ENCODE measurements around the gene BRINP2. TPM values are rescaled to one million over a fixed set of nuclear protein-coding genes. Genes with fewer than 3 reads are reported as not detected.

Gene BRINP2
- total RNA-seq, 1 experiment from 2014 or later, result not detected

- Mint-ChIP-seq H3K9me3 (ENCODE audit: low read depth, unreplicated experiment) (no peaks in the 10 kb centered on the region), H3K27me3 (ENCODE audit: unreplicated experiment) (peaks cover 23% of the 10 kb centered on the region), H3K36me3 (ENCODE audit: insufficient read depth, unreplicated experiment) (no peaks in the 10 kb centered on the region), H3K4me3 (ENCODE audit: low read depth, unreplicated experiment) (no peak overlapping the region), H3K4me1 (ENCODE audit: low read depth, unreplicated experiment) (peaks cover 9% of the 10 kb centered on the region), H3K27ac (ENCODE audit: unreplicated experiment) (no peak overlapping the region)
- no TSS peak for BruUV-seq (replicated peaks)
- no peak for TF ChIP-seq CTCF (IDR thresholded peaks at IDR 0.05; ENCODE audit: unreplicated experiment)
- CTCF ChIA-PET, result interaction anchor here (0.9 kb wide), 1 partner anchor 68 kb away, joined by 3 read pairs; no protein-coding TSS in a partner anchor
- intact Hi-C loops (cut with micrococcal nuclease; ENCODE audit: unreplicated experiment), result no loop called here
- no peak for DNase-seq
Observed at GRCh38 chr1:177287270-177287669, 116.5 kb downstream of the BRINP2 start.

GRCh38 chr1:177287994-177288393 is 117.2 kb downstream of the BRINP2 start:
- no peak for DNase-seq
- intact Hi-C loops (cut with micrococcal nuclease; ENCODE audit: unreplicated experiment), result no loop called here
- peaks cover 16% of the 10 kb centered on the region for H3K27me3 Mint-ChIP-seq (ENCODE audit: unreplicated experiment)
- H3K9me3 Mint-ChIP-seq (ENCODE audit: low read depth, unreplicated experiment), result no peaks in the 10 kb centered on the region
- H3K4me3 Mint-ChIP-seq (ENCODE audit: low read depth, unreplicated experiment), result no peak overlapping the region
- H3K27ac Mint-ChIP-seq (ENCODE audit: unreplicated experiment), result no peak overlapping the region
- BruUV-seq (replicated peaks), result no TSS peak
- TF ChIP-seq CTCF (IDR thresholded peaks at IDR 0.05; ENCODE audit: unreplicated experiment), result no peak
- peaks cover 9% of the 10 kb centered on the region for H3K4me1 Mint-ChIP-seq (ENCODE audit: low read depth, unreplicated experiment)
- H3K36me3 Mint-ChIP-seq (ENCODE audit: insufficient read depth, unreplicated experiment), result no peaks in the 10 kb centered on the region
- CTCF ChIA-PET, result interaction anchor here (0.5 to 0.9 kb wide), 3 partner anchors 18 to 130 kb away, joined by 3 to 4 read pairs (median 3); no protein-coding TSS in a partner anchor

GRCh38 chr1:177289532-177289931 is 118.8 kb downstream of the BRINP2 start:
- H3K9me3 Mint-ChIP-seq (ENCODE audit: low read depth, unreplicated experiment), result no peaks in the 10 kb centered on the region
- H3K4me1 Mint-ChIP-seq (ENCODE audit: low read depth, unreplicated experiment), result peaks cover 9% of the 10 kb centered on the region
- no peaks in the 10 kb centered on the region for H3K36me3 Mint-ChIP-seq (ENCODE audit: insufficient read depth, unreplicated experiment)
- no TSS peak for BruUV-seq (replicated peaks)
- no peak for TF ChIP-seq CTCF (IDR thresholded peaks at IDR 0.05; ENCODE audit: unreplicated experiment)
- no peak overlapping the region for H3K27ac Mint-ChIP-seq (ENCODE audit: unreplicated experiment)
- H3K27me3 Mint-ChIP-seq (ENCODE audit: unreplicated experiment), result peaks cover under 1% of the 10 kb centered on the region
- DNase-seq, result no peak
- intact Hi-C loops (cut with micrococcal nuclease; ENCODE audit: unreplicated experiment), result no loop called here
- no peak overlapping the region for H3K4me3 Mint-ChIP-seq (ENCODE audit: low read depth, unreplicated experiment)
- CTCF ChIA-PET, result no interaction called here

- BruUV-seq (replicated peaks), result no TSS peak
- intact Hi-C loops (cut with micrococcal nuclease; ENCODE audit: unreplicated experiment), result no loop called here
- DNase-seq, result no peak
- CTCF ChIA-PET, result no interaction called here
- Mint-ChIP-seq H3K4me3 (ENCODE audit: low read depth, unreplicated experiment) (no peak overlapping the region), H3K27ac (ENCODE audit: unreplicated experiment) (no peak overlapping the region), H3K4me1 (ENCODE audit: low read depth, unreplicated experiment) (no peaks in the 10 kb centered on the region), H3K36me3 (ENCODE audit: insufficient read depth, unreplicated experiment) (no peaks in the 10 kb centered on the region), H3K9me3 (ENCODE audit: low read depth, unreplicated experiment) (no peaks in the 10 kb centered on the region), H3K27me3 (ENCODE audit: unreplicated experiment) (peaks cover 25% of the 10 kb centered on the region)
- no peak for TF ChIP-seq CTCF (IDR thresholded peaks at IDR 0.05; ENCODE audit: unreplicated experiment)
Observed at GRCh38 chr1:177300431-177300830, 129.7 kb downstream of the BRINP2 start.

Data from Calu3 (cell line).